NOMO-1 (cell line): ENCODE data around the gene ADCY5.

Experiments
- DNase-seq, 2 experiments: peaks; one replicate each; lab custom pipeline; 2025; ENCODE audit not compliant: unreplicated experiment in 2 of 2; lab: John Stamatoyannopoulos, UW

The ADCY5 gene

DNA sequence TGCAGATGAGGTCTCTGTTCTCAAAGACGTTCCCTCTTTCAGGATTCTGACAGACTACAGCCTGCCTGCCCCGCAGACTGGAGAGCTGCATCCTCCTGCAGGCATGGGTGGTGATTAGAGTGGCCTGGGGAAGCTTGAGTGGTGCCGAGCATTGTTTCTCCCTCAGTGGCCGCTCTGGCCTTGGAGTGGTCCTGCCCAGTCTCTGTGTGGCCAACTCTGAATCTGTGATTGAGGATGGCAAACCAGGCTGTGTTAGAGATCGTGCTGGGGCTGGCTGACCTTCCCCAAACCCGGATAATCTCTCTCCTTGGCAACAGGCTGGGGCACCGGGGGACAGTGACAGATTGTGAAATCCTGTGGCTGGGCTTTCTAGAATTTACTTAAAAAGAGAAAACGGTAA is 11.0 kb upstream of the ADCY5 start:
- peak in 1 of 2 experiments; percentile 42 for DNase-seq

GRCh38 chr3:123458255-123458654 is 9.4 kb upstream of the ADCY5 start:
- DNase-seq: no peak

DNA sequence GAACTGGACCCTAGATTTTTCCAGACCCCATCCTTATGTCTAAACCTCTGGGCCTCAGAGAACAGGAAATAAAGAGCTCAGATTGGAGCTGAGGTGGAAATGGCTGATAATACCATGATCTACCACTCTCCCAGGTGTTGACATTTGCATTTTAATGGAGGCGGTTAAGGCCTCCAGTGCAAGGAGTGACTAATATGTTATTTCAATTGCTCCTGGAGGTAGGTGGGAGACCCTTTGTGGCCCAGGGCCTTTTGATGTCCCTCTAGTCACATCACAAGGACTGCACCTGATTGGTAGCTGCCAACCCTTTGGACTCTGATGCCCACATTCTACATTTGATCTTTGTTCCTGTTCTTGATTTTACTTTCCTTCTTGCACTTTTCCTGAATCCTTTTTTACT is 9.0 kb upstream of the ADCY5 start:
- no peak for DNase-seq

DNA sequence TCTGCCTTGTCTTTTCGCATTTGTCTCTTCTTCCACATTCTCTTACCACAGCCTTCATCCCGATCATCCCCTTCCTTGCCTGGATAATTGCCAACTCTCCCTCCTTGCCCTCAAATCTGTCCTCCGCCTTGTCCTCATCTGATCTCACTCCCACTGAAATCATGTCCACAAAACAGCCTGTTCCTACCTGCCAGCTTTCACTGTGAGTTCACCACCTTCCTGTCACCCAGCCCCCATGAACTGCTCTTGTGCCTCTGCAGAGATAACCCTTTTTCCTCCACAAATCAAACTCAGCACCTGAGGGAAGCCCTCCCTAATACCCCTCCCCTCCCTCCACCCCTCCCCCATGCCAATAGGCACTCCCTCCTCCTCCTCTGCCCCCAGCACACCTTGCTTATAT is 4.8 kb upstream of the ADCY5 start:
- DNase-seq: no peak

GRCh38 chr3:123451186-123451585 is 2.3 kb upstream of the ADCY5 start:
- DNase-seq: no peak

DNA sequence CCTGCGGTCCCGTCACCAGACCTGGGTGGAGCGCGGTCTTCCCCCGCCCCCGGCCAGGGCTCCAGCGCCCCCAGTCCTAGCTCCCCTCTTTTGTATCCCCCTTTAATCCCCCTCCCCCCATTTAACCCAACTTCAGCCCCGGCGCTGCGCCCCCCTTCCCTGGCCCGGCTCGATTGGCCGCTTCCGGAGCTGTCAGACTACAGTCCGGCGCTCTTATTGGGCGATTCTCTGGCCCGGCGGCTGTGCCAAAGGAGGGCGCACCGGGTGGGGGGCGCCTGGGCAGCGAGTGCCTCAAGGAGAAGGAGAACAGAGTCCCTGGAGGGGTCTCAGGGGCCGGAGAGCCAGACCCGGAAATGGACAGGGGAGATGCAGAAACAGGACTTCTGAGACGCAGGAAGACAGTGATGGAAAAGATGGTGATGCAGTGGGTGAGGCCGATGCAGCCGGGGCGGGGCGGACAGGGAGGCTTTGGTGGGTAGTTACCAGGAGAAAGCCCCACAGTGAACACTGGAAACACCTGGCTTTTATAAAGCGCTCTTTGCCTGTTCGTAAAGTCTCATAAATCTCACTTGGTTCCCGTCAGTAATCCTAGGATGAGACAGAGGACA is 1.2 kb upstream of the ADCY5 start:
- no peak for DNase-seq

GRCh38 chr3:123449102-123449996 is 459 bp upstream of the ADCY5 start:
- DNase-seq: no peak

DNA sequence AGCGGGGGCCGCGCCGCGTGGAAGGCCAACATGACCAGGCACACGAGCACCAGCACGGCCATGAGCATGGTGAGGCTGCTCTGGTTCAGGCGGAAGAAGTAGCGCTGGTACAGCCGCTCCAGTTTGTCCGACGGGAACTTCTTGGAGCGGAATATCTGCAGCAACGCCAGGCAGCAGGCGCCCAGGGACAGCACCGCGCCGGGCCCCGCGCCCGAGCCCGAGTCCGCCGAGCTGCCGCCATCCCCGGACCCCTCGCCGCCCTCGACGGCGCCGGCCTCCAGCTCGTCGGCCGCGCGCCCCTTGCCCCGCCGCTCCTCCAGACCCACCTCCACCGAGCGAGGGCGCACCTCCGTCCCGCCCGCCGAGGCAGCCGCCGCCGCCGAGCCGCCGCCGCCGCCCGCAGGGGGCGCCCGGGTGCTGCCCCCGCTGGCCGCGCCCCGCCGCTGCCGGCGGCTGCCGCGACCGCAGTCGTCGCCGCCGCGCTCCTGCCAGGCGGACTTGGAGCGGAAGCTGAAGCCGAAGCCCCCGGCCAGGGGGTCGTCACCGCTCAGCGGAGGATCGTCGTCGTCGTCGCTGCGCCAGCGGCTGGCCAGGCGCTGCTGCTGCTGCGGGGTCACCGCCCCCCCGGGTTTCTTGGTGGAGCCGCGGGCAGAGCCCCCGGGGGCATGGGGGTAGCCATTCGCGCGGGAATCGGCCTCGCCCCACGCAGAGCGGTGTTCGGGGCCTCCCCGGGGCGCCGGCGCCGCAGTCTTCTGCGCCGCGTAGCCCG is 957 bp downstream of the ADCY5 start:
- DNase-seq: no peak

DNA sequence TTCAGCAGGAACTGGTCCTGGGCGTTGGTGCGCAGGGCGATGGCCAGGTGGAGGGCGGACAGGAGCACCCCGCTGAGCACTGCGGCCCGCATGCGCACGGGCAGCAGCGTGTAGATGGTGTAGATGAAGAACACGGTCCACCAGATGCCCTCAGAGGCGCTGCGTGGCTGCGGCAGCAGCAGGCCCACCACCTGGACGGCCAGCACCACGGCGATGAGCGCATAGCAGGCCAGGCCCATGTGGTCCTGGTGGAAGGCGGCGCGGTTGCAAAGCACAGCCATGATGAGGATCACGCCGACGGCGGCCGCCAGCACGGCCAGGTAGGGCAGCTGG is 1.5 kb downstream of the ADCY5 start:
- no peak for DNase-seq

DNA sequence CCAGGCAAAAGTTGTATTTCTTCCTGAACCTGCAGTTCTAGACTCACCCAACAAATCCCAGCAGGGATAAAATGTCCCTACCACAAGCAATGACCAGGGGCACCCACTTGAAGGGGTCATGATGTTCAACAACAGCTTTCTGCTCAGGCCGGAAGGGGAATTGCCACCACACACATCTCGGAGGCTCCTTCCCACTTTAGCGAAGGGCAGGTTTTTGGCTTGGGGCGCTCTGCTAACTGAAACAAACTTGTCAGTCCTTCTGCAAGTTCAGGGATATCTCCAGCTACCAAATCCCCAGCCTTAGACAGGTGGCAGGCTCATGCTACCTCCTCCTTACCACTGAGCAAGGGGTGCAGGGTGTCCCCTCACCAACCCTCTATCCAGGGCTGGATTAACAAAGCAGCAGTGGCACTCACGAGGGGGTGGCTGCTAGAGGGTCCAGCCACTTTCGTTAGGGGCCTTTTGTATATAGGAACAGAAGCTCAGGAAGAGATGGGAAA is 2.2 kb downstream of the ADCY5 start:
- DNase-seq: no peak

GRCh38 chr3:123446210-123446609 is 2.7 kb downstream of the ADCY5 start:
- DNase-seq: no peak

- no peak for DNase-seq
Observed at GRCh38 chr3:123445702-123446101, 3.2 kb downstream of the ADCY5 start.

- no peak for DNase-seq
Observed at GRCh38 chr3:123444744-123445143, 4.1 kb downstream of the ADCY5 start.

DNA sequence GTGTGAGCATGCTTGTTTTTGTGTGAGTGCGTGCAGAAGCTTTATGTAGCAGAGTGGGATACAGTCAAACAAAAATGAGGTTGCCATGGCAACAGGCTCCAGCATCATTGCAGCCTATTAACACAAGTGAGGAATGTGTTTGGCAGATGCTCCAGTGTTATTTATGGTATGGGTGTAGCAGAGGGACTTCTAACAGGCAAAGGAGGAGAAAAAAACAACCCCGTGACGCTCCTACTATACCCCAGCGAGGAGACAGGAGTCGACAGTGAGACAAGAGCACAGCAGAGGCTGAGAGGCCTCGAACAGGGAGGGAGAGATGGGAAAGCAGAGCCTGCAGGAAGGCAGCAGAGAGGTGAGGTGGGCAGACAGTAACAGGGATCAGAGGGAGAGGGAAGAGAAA is 4.9 kb downstream of the ADCY5 start:
- DNase-seq: no peak

DNA sequence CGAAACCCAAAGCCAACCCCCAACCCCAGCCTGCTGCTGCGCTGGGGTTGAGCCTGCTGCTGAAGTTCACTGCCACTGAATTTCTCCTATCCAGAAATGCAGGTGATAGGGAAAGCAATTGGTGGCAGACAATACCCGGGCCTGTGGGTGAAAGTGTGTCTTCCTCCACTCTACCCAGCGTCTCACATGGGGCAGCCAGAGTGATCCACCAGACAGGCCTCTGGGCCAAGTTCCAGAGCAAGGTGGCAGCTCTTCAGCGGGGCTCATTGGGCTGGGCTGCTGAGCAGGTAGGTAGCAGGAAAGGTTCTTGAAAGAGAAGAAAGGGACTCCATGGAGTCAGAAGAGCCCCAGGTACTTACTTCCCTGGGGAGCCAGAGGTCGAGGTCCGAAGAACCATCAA is 6.0 kb downstream of the ADCY5 start:
- no peak for DNase-seq

GRCh38 chr3:123442125-123442524 is 6.8 kb downstream of the ADCY5 start:
- no peak for DNase-seq

DNA sequence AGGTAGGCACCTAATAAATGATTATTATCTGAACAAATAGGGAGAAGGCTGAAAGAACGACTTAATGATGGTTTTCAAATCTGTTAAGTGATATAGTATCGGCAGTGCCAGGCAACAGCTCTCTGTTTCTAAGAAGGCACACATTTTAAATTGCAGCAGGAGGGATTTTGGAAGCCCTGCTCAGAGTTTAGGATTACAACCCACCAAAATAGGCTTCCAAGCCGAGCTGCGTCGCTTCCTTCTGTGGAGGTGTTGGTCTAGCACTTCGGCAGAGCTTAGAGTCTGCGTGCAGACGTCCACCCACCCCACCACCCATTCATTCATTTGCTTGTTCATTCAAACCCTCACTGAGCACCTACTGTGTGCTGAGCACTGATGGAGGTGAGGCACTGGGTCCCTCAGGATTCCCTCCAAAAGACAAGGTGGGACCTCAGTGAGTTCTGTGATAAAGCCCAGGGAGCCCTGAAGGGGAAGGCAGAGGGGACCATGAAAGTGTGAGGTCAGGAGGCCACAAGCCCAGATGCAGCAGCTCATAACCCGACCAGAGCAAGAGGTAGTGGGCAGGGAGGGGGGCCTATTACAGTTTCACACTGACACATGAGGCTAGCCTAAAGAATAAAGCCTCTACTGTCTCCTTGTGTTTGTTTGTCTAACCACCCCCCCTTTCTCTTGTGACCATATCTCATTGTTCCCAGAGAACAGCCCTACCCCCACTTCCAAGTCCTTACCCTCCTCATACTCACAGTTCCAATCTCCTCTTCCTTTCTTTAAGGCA is 8.9 kb downstream of the ADCY5 start:
- DNase-seq: no peak

- no peak for DNase-seq
Observed at GRCh38 chr3:123432832-123433523, 15.9 kb downstream of the ADCY5 start.

DNA sequence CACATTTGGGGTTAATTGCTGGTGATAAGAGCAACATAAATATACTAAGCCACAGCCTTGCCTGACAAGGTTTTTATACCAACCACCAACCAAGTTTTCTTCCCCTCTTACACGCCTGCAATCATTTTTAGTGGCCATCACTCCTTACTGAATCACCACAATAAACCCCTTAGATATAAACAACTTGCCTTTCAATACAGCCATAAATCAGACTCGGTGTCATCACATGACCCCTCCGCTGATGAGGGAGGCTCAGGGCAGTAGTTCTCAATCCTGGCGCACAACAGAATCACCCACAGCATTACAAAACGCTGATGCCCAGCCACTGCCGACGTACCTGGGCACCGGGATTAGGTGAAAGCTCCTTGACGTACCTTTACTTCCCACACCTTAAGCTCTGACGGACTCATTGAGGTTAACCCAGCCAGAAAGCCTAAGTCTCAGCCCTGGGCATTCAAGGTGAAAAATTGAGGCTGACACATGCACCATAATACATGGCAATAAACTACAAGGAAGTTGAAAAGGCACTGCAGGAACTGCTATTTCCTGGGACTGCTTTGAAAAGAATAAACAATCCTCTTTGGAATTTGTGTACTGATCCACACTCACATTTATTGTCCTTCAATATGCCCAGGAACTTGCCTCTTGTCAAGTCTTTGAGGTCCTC is 17.1 kb downstream of the ADCY5 start:
- no peak for DNase-seq
